Aorta (tissue), 5 donors: Measurements from ENCODE around the gene BCOR. TPM values are rescaled to one million over a fixed set of nuclear protein-coding genes. Genes with fewer than 3 reads are reported as not detected.

Experiments
- ATAC-seq: fragments of 200-7000 bp; cut with Tn5 transposase; one replicate; pipeline ENCODE4 v1.9.1; 2022; ENCODE audit warnings: moderate library complexity; ENCODE audit not compliant: low FRiP score
- DNase-seq, 2 donors: peaks; one replicate each; pipeline ENCODE4 v3.0.0-alpha.2; 2020
- H3K27ac ChIP-seq, 2 donors: one replicate each; pipeline ENCODE4 v1.5.1; 2013; ENCODE audit warnings: low read length in 2 of 2, mild to moderate bottlenecking in 2 of 2, moderate library complexity in 2 of 2, control low read depth in 1 of 2, inconsistent platforms in 1 of 2, low read depth in 1 of 2
- H3K27me3 ChIP-seq, 2 donors: one replicate each; pipeline ENCODE4 v1.6.1; 2013; ENCODE audit warnings: control low read depth in 1 of 2, low read length in 1 of 2, mild to moderate bottlenecking in 1 of 2, moderate library complexity in 1 of 2; ENCODE audit not compliant: insufficient read depth in 2 of 2, control insufficient read depth in 1 of 2
- H3K36me3 ChIP-seq, 2 donors: one replicate each; pipeline ENCODE4 v1.6.1; 2013; ENCODE audit warnings: control low read depth in 1 of 2, low read length in 1 of 2, mild to moderate bottlenecking in 1 of 2; ENCODE audit not compliant: insufficient read depth in 2 of 2, control insufficient read depth in 1 of 2
- H3K4me1 ChIP-seq, 2 donors: one replicate each; pipeline ENCODE4 v1.6.1; 2013; ENCODE audit warnings: low read length in 2 of 2, control low read depth in 1 of 2, mild to moderate bottlenecking in 1 of 2, moderate library complexity in 1 of 2; ENCODE audit not compliant: insufficient read depth in 2 of 2, control insufficient read depth in 1 of 2
- H3K4me3 ChIP-seq, 2 donors: one replicate each; pipeline ENCODE4 v1.5.1; 2013; ENCODE audit warnings: low read length in 2 of 2, control low read depth in 1 of 2, mild to moderate bottlenecking in 1 of 2
- H3K9me3 ChIP-seq: one replicate; pipeline ENCODE4 v1.6.1; 2013; ENCODE audit warnings: mild to moderate bottlenecking, low read length; ENCODE audit not compliant: control insufficient read depth
- WGBS, 2 donors: extraction: QIAGEN DNeasy Blood & Tissue Kit; methylation state at CpG; one replicate each; pipeline ENCODE4 v1.1.7; 2013; 5-methylcytosine and 5-hydroxymethylcytosine counted together
- intact Hi-C, 2 donors: fragments of 100-400 bp; cut with DNase I; formaldehyde crosslinking; loops; one replicate each; pipeline versions ENCODE4 v1.14.2 to v1.15.0; 2022
- polyA plus RNA-seq, 2 donors: library from polyadenylated mRNA; stranded (reverse); fragments of 200-250 nt; gene quantifications; one replicate each; pipeline ENCODE4 v1.2.3, GENCODE V29; 2013
- total RNA-seq, 2 donors: library from RNA; stranded (reverse); fragmentation: NEBNext Ultra II Directional; extraction: Animal tissue kit (Norgen Biotek cat#: 25700); gene quantifications; one replicate each; pipeline ENCODE4 v1.2.1, GENCODE V29; 2021
- donor health status: healthy with polysubstance abuse.
- donor health status: Bipolar disorder and iron deficiency.
- donor health status: DM: no; HTN: no; CAD: no.
- donor health status: DM: no; HTN: no; CAD: no.
- donor health status: DM: yes; HTN: yes; CAD: no.

The BCOR gene
- total and polyA plus RNA-seq, 4 donors, result 8.3 to 46.7 (median 17.4) TPM

- no peaks in the 10 kb centered on the region for H3K9me3 ChIP-seq
- peak; percentile 87 to 90 for DNase-seq
- H3K4me1 ChIP-seq, result no peaks in the 10 kb centered on the region
- intact Hi-C loops, result loop anchor here (5.0 kb wide), 1 partner anchor 45 kb away; no protein-coding TSS in a partner anchor
- WGBS, 2 donors, result 2 to 5% methylated on average over 76 of the region's 76 CpGs
- no peaks in the 10 kb centered on the region for H3K36me3 ChIP-seq
- H3K27ac ChIP-seq, result peak overlapping the region in 1 of 2 donors; percentile 94
- H3K27me3 ChIP-seq, result no peaks in the 10 kb centered on the region
- no peak overlapping the region for H3K4me3 ChIP-seq
- peak; percentile 69 for ATAC-seq
Observed at GRCh38 chrX:40107291-40108161, 9.8 kb upstream of the BCOR start.

GRCh38 chrX:40106676-40107290 lies 9.0 kb upstream of the BCOR start:
- Histone ChIP-seq H3K4me3 (peak overlapping the region in 1 of 2 donors; percentile 14), H3K27ac (peak overlapping the region in 1 of 2 donors; percentile 73), H3K27me3 (no peaks in the 10 kb centered on the region), H3K36me3 (no peaks in the 10 kb centered on the region), H3K4me1 (no peaks in the 10 kb centered on the region), H3K9me3 (no peaks in the 10 kb centered on the region)
- 1 to 2% methylated on average over 34 to 36 of the region's 36 CpGs for WGBS, 2 donors
- DNase-seq (no peak), ATAC-seq (no peak)
- intact Hi-C loops, result loop anchor here (5.0 kb wide), 1 partner anchor 46 kb away; no protein-coding TSS in a partner anchor

- Histone ChIP-seq H3K27me3 (no peaks in the 10 kb centered on the region), H3K27ac (peak overlapping the region; percentile 53 to 87), H3K4me3 (peak overlapping the region; percentile 14 to 52), H3K4me1 (no peaks in the 10 kb centered on the region), H3K36me3 (no peaks in the 10 kb centered on the region), H3K9me3 (no peaks in the 10 kb centered on the region)
- peak; percentile 83 to 91 for DNase-seq
- peak; percentile 31 for ATAC-seq
- WGBS, 2 donors, result 1 to 3% methylated on average over 43 to 85 of the region's 85 CpGs
- intact Hi-C loops, result loop anchor here (5.0 kb wide), 1 partner anchor 46 kb away; no protein-coding TSS in a partner anchor
Observed at GRCh38 chrX:40105835-40106675, 8.3 kb upstream of the BCOR start.

GRCh38 chrX:40104985-40105834 lies 7.5 kb upstream of the BCOR start:
- DNase-seq (peak; percentile 74 to 82), ATAC-seq (peak; percentile 45)
- 0 to 9% methylated on average over 64 to 94 of the region's 94 CpGs for WGBS, 2 donors
- Histone ChIP-seq H3K4me1 (no peaks in the 10 kb centered on the region), H3K4me3 (peak overlapping the region; percentile 25 to 53), H3K9me3 (no peaks in the 10 kb centered on the region), H3K27ac (peak overlapping the region; percentile 53 to 87), H3K27me3 (no peaks in the 10 kb centered on the region), H3K36me3 (no peaks in the 10 kb centered on the region)
- intact Hi-C loops, result loop anchor here (5.0 kb wide), 1 partner anchor 47 kb away; no protein-coding TSS in a partner anchor

- DNase-seq, result peak; percentile 84 to 90
- Histone ChIP-seq H3K4me1 (no peaks in the 10 kb centered on the region), H3K4me3 (peak overlapping the region; percentile 25 to 53), H3K9me3 (no peaks in the 10 kb centered on the region), H3K36me3 (no peaks in the 10 kb centered on the region), H3K27me3 (no peaks in the 10 kb centered on the region), H3K27ac (peak overlapping the region in 1 of 2 donors; percentile 87)
- peak; percentile 0 for ATAC-seq
- intact Hi-C loops, result no loop called here
- 2 to 3% methylated on average over 39 of the region's 39 CpGs for WGBS, 2 donors
Observed at GRCh38 chrX:40104630-40104984, 6.8 kb upstream of the BCOR start.

- intact Hi-C loops, result no loop called here
- H3K27ac ChIP-seq, result no peak overlapping the region
- no peak for ATAC-seq
Observed at GRCh38 chrX:40103565-40104323, 6.0 kb upstream of the BCOR start.

GRCh38 chrX:40102393-40103381 lies 4.9 kb upstream of the BCOR start:
- intact Hi-C loops, result no loop called here
- no peaks in the 10 kb centered on the region for H3K4me1 ChIP-seq
- ATAC-seq (no peak), DNase-seq (no peak)
- H3K4me3 ChIP-seq, result no peak overlapping the region
- no peak overlapping the region for H3K27ac ChIP-seq
- H3K36me3 ChIP-seq, result no peaks in the 10 kb centered on the region
- WGBS, 2 donors, result 60 to 96% methylated on average over 61 to 65 of the region's 65 CpGs
- no peaks in the 10 kb centered on the region for H3K9me3 ChIP-seq
- peaks cover 0 to 1% of the 10 kb centered on the region in 2 donors for H3K27me3 ChIP-seq

More at GRCh38 chrX:40103565-40104323, 6.0 kb upstream of the BCOR start:
- 56 to 94% methylated on average over 22 of the region's 22 CpGs for WGBS, 2 donors
- H3K4me3 ChIP-seq, result no peak overlapping the region
- H3K36me3 ChIP-seq, result no peaks in the 10 kb centered on the region
- no peaks in the 10 kb centered on the region for H3K9me3 ChIP-seq
- DNase-seq, result no peak
- no peaks in the 10 kb centered on the region for H3K4me1 ChIP-seq
- H3K27me3 ChIP-seq, result no peaks in the 10 kb centered on the region
